ENCODE data around the gene NFIB.

DNA sequence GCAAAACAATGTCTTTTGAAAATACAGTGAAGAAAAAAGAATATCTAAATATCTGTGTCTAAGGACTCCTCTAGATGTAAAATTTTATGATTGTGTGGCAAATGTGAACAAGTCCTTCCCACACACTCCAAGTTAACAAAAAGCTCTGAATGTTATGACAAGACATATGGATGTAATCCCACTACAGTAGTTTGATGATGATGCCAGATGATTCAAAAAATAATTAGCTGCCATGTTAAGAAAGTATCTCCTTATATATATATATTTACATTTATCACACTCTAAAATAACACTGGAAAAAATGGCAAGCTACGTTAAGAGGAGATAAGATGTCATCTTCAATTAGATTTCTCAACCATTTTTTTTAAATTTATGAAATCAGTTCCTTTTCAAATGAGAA is 178.5 kb downstream of the NFIB start:
- TF ChIP-seq POLR2AphosphoS5 (IDR thresholded peaks at IDR 0.05), result no peak
- TF ChIP-seq, protein P1, sequence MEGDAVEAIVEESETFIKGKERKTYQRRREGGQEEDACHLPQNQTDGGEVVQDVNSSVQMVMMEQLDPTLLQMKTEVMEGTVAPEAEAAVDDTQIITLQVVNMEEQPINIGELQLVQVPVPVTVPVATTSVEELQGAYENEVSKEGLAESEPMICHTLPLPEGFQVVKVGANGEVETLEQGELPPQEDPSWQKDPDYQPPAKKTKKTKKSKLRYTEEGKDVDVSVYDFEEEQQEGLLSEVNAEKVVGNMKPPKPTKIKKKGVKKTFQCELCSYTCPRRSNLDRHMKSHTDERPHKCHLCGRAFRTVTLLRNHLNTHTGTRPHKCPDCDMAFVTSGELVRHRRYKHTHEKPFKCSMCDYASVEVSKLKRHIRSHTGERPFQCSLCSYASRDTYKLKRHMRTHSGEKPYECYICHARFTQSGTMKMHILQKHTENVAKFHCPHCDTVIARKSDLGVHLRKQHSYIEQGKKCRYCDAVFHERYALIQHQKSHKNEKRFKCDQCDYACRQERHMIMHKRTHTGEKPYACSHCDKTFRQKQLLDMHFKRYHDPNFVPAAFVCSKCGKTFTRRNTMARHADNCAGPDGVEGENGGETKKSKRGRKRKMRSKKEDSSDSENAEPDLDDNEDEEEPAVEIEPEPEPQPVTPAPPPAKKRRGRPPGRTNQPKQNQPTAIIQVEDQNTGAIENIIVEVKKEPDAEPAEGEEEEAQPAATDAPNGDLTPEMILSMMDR (IDR thresholded peaks at IDR 0.05), result no peak
- TF ChIP-seq POLR2A (IDR thresholded peaks at IDR 0.05), result no peak
- no peak for TF ChIP-seq EP300 (IDR thresholded peaks at IDR 0.05)

Measured in gastroesophageal sphincter (tissue), 3 donors.